Stimulated activated effector memory CD8-positive, alpha-beta T cell treated with anti-CD3 and anti-CD28 coated beads, Interleukin-12 subunit alpha, Interleukin-12 subunit beta, amount 100 ng/mL, for 72 hours (primary cell): Measurements from ENCODE around the gene SLC26A8.
"Not testable (repeated sequence)": the region's sequence is repeated elsewhere in the genome, so short reads cannot be mapped to it uniquely, and the experiment has no call there.

Source experiments
- ATAC-seq: fragments of 150-1000 bp; cut with Tn5 transposase; 2 replicates; pipeline ENCODE4 v1.10.0; 2021
- DNase-seq, 2 donors: peaks; one replicate each; pipeline ENCODE4 v3.0.0; 2021 to 2022; ENCODE audit warnings: low spot score in 2 of 2
- H3K27ac Mint-ChIP-seq: one replicate; pipeline ENCODE4 v1.8.0; 2022; ENCODE audit warnings: mild to moderate bottlenecking, mixed read lengths
- H3K36me3 Mint-ChIP-seq: one replicate; pipeline ENCODE4 v1.8.0; 2022; ENCODE audit warnings: mild to moderate bottlenecking, mixed read lengths
- H3K4me1 Mint-ChIP-seq: one replicate; pipeline ENCODE4 v1.8.0; 2022; ENCODE audit warnings: mixed read lengths
- H3K4me3 Mint-ChIP-seq: one replicate; pipeline ENCODE4 v1.8.0; 2022; ENCODE audit warnings: mild to moderate bottlenecking, mixed read lengths
- H3K9me3 Mint-ChIP-seq: one replicate; pipeline ENCODE4 v1.8.0; 2022; ENCODE audit warnings: mixed read lengths

SLC26A8 gene

GRCh38 chr6:35924146-35924545 is 100.3 kb downstream of the SLC26A8 start:
- Mint-ChIP-seq H3K4me1 (peaks cover 15% of the 10 kb centered on the region), H3K4me3 (no peak overlapping the region), H3K36me3 (peaks cover 17% of the 10 kb centered on the region), H3K27ac (no peak overlapping the region), H3K9me3 (no peaks in the 10 kb centered on the region)
- ATAC-seq (no peak), DNase-seq (no peak)

GRCh38 chr6:35922139-35922554 is 102.3 kb downstream of the SLC26A8 start:
- H3K9me3 Mint-ChIP-seq = no peaks in the 10 kb centered on the region
- peak overlapping the region; percentile 96 for H3K4me3 Mint-ChIP-seq
- no peak for ATAC-seq
- no peak for DNase-seq
- peak overlapping the region; percentile 98 for H3K27ac Mint-ChIP-seq
- H3K4me1 Mint-ChIP-seq = peaks cover 34% of the 10 kb centered on the region
- H3K36me3 Mint-ChIP-seq = peaks cover 29% of the 10 kb centered on the region

GRCh38 chr6:35920793-35921732 is 103.4 kb downstream of the SLC26A8 start, which contains the start of gene SRPK1:
Gene SRPK1 (minus strand): TSS chr6:35921098. CDS start chr6:35921056, 42 bp downstream.
- H3K36me3 Mint-ChIP-seq = peaks cover 40% of the 10 kb centered on the region
- H3K4me1 Mint-ChIP-seq = peaks cover 39% of the 10 kb centered on the region
- peak within 1 kb of the TSS; percentile 96 for H3K4me3 Mint-ChIP-seq
- no peaks in the 10 kb centered on the region for H3K9me3 Mint-ChIP-seq
- H3K27ac Mint-ChIP-seq = peak within 1 kb of the TSS; percentile 98
- ATAC-seq (peak; percentile 87), DNase-seq (peak; percentile 80 to 93)

- DNase-seq (peak; percentile 32 to 74), ATAC-seq (peak; percentile 80)
- H3K4me1 Mint-ChIP-seq = peaks cover 39% of the 10 kb centered on the region
- peak overlapping the region; percentile 96 for H3K4me3 Mint-ChIP-seq
- H3K9me3 Mint-ChIP-seq = no peaks in the 10 kb centered on the region
- H3K36me3 Mint-ChIP-seq = peaks cover 49% of the 10 kb centered on the region
- H3K27ac Mint-ChIP-seq = peak overlapping the region; percentile 98
These were observed 104.4 kb downstream of the SLC26A8 start for GRCh38 chr6:35919827-35920751.

- DNase-seq = no peak
These were observed 105.2 kb downstream of the SLC26A8 start for GRCh38 chr6:35919085-35919826.

GRCh38 chr6:35916893-35917292 is 107.5 kb downstream of the SLC26A8 start:
- DNase-seq, ATAC-seq, H3K9me3 Mint-ChIP-seq, H3K4me3 Mint-ChIP-seq: not testable (repeated sequence)
- Mint-ChIP-seq H3K27ac (peak overlapping the region; percentile 56), H3K36me3 (peaks cover 81% of the 10 kb centered on the region), H3K4me1 (peaks cover 33% of the 10 kb centered on the region)

More at GRCh38 chr6:35919085-35919826, 105.2 kb downstream of the SLC26A8 start:
- H3K36me3 Mint-ChIP-seq = peaks cover 58% of the 10 kb centered on the region
- ATAC-seq = peak; percentile 53
- peak overlapping the region; percentile 96 for H3K4me3 Mint-ChIP-seq
- no peaks in the 10 kb centered on the region for H3K9me3 Mint-ChIP-seq
- H3K27ac Mint-ChIP-seq = peak overlapping the region; percentile 98
- peaks cover 39% of the 10 kb centered on the region for H3K4me1 Mint-ChIP-seq

- Mint-ChIP-seq H3K27ac (no peak overlapping the region), H3K4me3 (no peak overlapping the region), H3K9me3 (no peaks in the 10 kb centered on the region), H3K36me3 (peaks cover 90% of the 10 kb centered on the region), H3K4me1 (peaks cover 27% of the 10 kb centered on the region)
- ATAC-seq (no peak), DNase-seq (peak in 1 of 2 donors; percentile 15)
These were observed 108.4 kb downstream of the SLC26A8 start for GRCh38 chr6:35916056-35916455.

GRCh38 chr6:35914536-35914935 is 109.9 kb downstream of the SLC26A8 start:
- H3K36me3 Mint-ChIP-seq = peaks cover 96% of the 10 kb centered on the region
- ATAC-seq = no peak
- H3K4me1 Mint-ChIP-seq = peaks cover 27% of the 10 kb centered on the region
- DNase-seq = no peak
- no peaks in the 10 kb centered on the region for H3K9me3 Mint-ChIP-seq
- H3K4me3 Mint-ChIP-seq = no peak overlapping the region
- no peak overlapping the region for H3K27ac Mint-ChIP-seq

- no peak overlapping the region for H3K4me3 Mint-ChIP-seq
- H3K36me3 Mint-ChIP-seq = peaks cover 98% of the 10 kb centered on the region
- no peak for ATAC-seq
- H3K4me1 Mint-ChIP-seq = peaks cover 25% of the 10 kb centered on the region
- no peak for DNase-seq
- no peak overlapping the region for H3K27ac Mint-ChIP-seq
- peaks cover 3% of the 10 kb centered on the region for H3K9me3 Mint-ChIP-seq
These were observed 112.4 kb downstream of the SLC26A8 start for GRCh38 chr6:35911871-35912653.

GRCh38 chr6:35909571-35909970 is 114.9 kb downstream of the SLC26A8 start:
- H3K4me3 Mint-ChIP-seq, H3K27ac Mint-ChIP-seq, H3K9me3 Mint-ChIP-seq, DNase-seq, ATAC-seq: not testable (repeated sequence)
- H3K4me1 Mint-ChIP-seq = peaks cover 34% of the 10 kb centered on the region
- peaks cover 92% of the 10 kb centered on the region for H3K36me3 Mint-ChIP-seq

GRCh38 chr6:35908753-35909401 is 115.6 kb downstream of the SLC26A8 start:
- H3K27ac Mint-ChIP-seq, H3K9me3 Mint-ChIP-seq, DNase-seq, ATAC-seq, H3K4me3 Mint-ChIP-seq: not testable (repeated sequence)
- H3K4me1 Mint-ChIP-seq = peaks cover 34% of the 10 kb centered on the region
- peaks cover 92% of the 10 kb centered on the region for H3K36me3 Mint-ChIP-seq

- ATAC-seq (no peak), DNase-seq (no peak)
- no peak overlapping the region for H3K4me3 Mint-ChIP-seq
- H3K27ac Mint-ChIP-seq = no peak overlapping the region
- H3K36me3 Mint-ChIP-seq = peaks cover 92% of the 10 kb centered on the region
- H3K9me3 Mint-ChIP-seq = peaks cover 3% of the 10 kb centered on the region
- H3K4me1 Mint-ChIP-seq = peaks cover 34% of the 10 kb centered on the region
These were observed 116.7 kb downstream of the SLC26A8 start for GRCh38 chr6:35907750-35908149.

- peaks cover 87% of the 10 kb centered on the region for H3K36me3 Mint-ChIP-seq
- DNase-seq = no peak
- peaks cover 3% of the 10 kb centered on the region for H3K9me3 Mint-ChIP-seq
- no peak overlapping the region for H3K4me3 Mint-ChIP-seq
- H3K27ac Mint-ChIP-seq = peak overlapping the region; percentile 34
- H3K4me1 Mint-ChIP-seq = peaks cover 34% of the 10 kb centered on the region
- no peak for ATAC-seq
These were observed 118.0 kb downstream of the SLC26A8 start for GRCh38 chr6:35906499-35906846.
